SK-N-SH treated with all-trans-retinoic acid at 6 μM for 48 hours (cell line): ENCODE measurements around the gene S100Z.

Experiments used
- ATAC-seq: fragments of 200-7000 bp; cut with Tn5 transposase; 3 replicates; pipeline ENCODE4 v1.9.1; 2020; ENCODE audit warnings: mild to moderate bottlenecking, moderate library complexity
- ARNTL ChIP-seq: fragments of 450-650 bp; formaldehyde crosslinking; IDR thresholded peaks from 2 replicates; pipeline ENCODE4 v1.5.0; 2020; ENCODE audit warnings: low read depth, mild to moderate bottlenecking, moderate library complexity, borderline replicate concordance
- BACH2 ChIP-seq: fragments of 250-450 bp; sonication (Bioruptor Pico); IDR thresholded peaks from 2 replicates; pipeline ENCODE4 v1.9.0; 2021; ENCODE audit warnings: mild to moderate bottlenecking, borderline replicate concordance
- CSDC2 ChIP-seq: fragments of 250-450 bp; sonication (Bioruptor Pico); IDR thresholded peaks from 2 replicates; pipeline ENCODE4 v1.5.0; 2020; ENCODE audit warnings: mild to moderate bottlenecking, moderate library complexity
- ESRRG ChIP-seq: fragments of 250-450 bp; sonication (Bioruptor Pico); IDR thresholded peaks from 2 replicates; pipeline ENCODE4 v1.6.1; 2021; ENCODE audit warnings: mild to moderate bottlenecking
- ISL1 ChIP-seq: fragments of 250-450 bp; sonication (Bioruptor Pico); IDR thresholded peaks from 2 replicates; pipeline ENCODE4 v2.1.2; 2022; ENCODE audit warnings: mild to moderate bottlenecking, moderate library complexity
- OSR1 ChIP-seq: fragments of 250-450 bp; sonication (Bioruptor Pico); IDR thresholded peaks from 2 replicates; pipeline ENCODE4 v1.8.0; 2022; ENCODE audit warnings: moderate library complexity, mild to moderate bottlenecking, inconsistent platforms
- PPARA ChIP-seq: fragments of 250-450 bp; sonication (Bioruptor Pico); IDR thresholded peaks from 2 replicates; pipeline ENCODE4 v1.5.0; 2020; ENCODE audit warnings: mild to moderate bottlenecking, borderline replicate concordance
- RARB ChIP-seq: fragments of 250-450 bp; sonication (Bioruptor Pico); IDR thresholded peaks from 2 replicates; pipeline ENCODE4 v1.8.0; 2021; ENCODE audit warnings: mild to moderate bottlenecking, moderate library complexity
- SNAI2 ChIP-seq: fragments of 250-450 bp; sonication (Bioruptor Pico); IDR thresholded peaks from 2 replicates; pipeline ENCODE4 v1.5.0; 2020; ENCODE audit warnings: mild to moderate bottlenecking, moderate library complexity
- TCF4 ChIP-seq: fragments of 250-450 bp; sonication (Bioruptor Pico); IDR thresholded peaks from 2 replicates; pipeline ENCODE4 v1.8.0; 2021; ENCODE audit warnings: mild to moderate bottlenecking, moderate library complexity, borderline replicate concordance
- TOX ChIP-seq: fragments of 250-450 bp; sonication (Bioruptor Pico); IDR thresholded peaks from 2 replicates; pipeline ENCODE4 v1.8.0; 2021; ENCODE audit warnings: mild to moderate bottlenecking, moderate library complexity, borderline replicate concordance
- ZC3H10 ChIP-seq: fragments of 250-450 bp; sonication (Bioruptor Pico); IDR thresholded peaks from 2 replicates; pipeline ENCODE4 v1.5.1; 2021; ENCODE audit warnings: mild to moderate bottlenecking, moderate library complexity
- ZFP3 ChIP-seq: fragments of 250-450 bp; sonication (Bioruptor Pico); IDR thresholded peaks from 2 replicates; pipeline ENCODE4 v1.5.0; 2020; ENCODE audit warnings: mild to moderate bottlenecking, moderate library complexity
- ZFP30 ChIP-seq: fragments of 450-650 bp; formaldehyde crosslinking; IDR thresholded peaks from 2 replicates; pipeline ENCODE4 v1.5.0; 2022; ENCODE audit warnings: mild to moderate bottlenecking, moderate library complexity
- ZNF565 ChIP-seq: fragments of 450-650 bp; formaldehyde crosslinking; conservative IDR thresholded peaks from 2 replicates; pipeline ENCODE4 v1.5.0; 2020; ENCODE audit warnings: low read depth, mild to moderate bottlenecking, moderate library complexity
- TF ChIP-seq, protein P1 (sequence below): fragments of 250-450 bp; sonication (Bioruptor Pico); IDR thresholded peaks from 2 replicates; pipeline ENCODE4 v1.8.0; 2021; ENCODE audit warnings: low read depth, mild to moderate bottlenecking, moderate library complexity, borderline replicate concordance
- TF ChIP-seq, protein P2 (sequence below): fragments of 250-450 bp; sonication (Bioruptor Pico); IDR thresholded peaks from 2 replicates; pipeline ENCODE4 v1.5.0; 2020; ENCODE audit warnings: mild to moderate bottlenecking, moderate library complexity
- TF ChIP-seq, protein P3 (sequence below): fragments of 250-450 bp; sonication (Bioruptor Pico); IDR thresholded peaks from 2 replicates; pipeline ENCODE4 v1.5.1; 2020; ENCODE audit warnings: low read depth, mild to moderate bottlenecking, moderate library complexity
- TF ChIP-seq, protein P4 (sequence below): fragments of 250-450 bp; sonication (Bioruptor Pico); IDR thresholded peaks from 2 replicates; pipeline ENCODE4 v1.8.0; 2020; ENCODE audit warnings: mild to moderate bottlenecking, moderate library complexity, borderline replicate concordance

Gene S100Z

DNA sequence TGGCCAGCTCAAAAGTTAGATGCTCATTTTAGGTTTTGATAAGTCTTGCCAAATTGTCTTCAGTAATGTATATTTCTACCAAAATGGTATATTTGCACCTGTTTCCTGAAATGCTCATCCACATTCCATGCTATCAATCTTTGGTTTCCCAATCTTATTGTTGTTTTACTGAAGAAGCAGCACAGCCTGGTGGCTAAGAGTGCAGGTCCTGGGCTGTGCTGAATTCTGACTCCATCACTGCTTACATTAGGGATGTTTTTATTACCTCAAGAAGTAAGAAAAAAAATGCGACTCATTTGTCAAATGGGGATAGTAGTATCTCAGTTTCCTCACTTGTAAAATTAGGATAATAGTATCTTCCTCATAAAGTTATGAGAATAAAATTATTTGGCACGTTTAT is 13.6 kb upstream of the S100Z start (continued):
- TF ChIP-seq, protein P1, sequence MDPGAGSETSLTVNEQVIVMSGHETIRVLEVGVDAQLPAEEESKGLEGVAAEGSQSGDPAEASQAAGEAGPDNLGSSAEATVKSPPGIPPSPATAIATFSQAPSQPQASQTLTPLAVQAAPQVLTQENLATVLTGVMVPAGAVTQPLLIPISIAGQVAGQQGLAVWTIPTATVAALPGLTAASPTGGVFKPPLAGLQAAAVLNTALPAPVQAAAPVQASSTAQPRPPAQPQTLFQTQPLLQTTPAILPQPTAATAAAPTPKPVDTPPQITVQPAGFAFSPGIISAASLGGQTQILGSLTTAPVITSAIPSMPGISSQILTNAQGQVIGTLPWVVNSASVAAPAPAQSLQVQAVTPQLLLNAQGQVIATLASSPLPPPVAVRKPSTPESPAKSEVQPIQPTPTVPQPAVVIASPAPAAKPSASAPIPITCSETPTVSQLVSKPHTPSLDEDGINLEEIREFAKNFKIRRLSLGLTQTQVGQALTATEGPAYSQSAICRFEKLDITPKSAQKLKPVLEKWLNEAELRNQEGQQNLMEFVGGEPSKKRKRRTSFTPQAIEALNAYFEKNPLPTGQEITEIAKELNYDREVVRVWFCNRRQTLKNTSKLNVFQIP (CRISPR knock-in tag), result no peak
- no peak for TF ChIP-seq BACH2 (CRISPR knock-in tag)
- no peak for TF ChIP-seq TOX (CRISPR knock-in tag)
- no peak for TF ChIP-seq ARNTL (CRISPR knock-in tag)

DNA sequence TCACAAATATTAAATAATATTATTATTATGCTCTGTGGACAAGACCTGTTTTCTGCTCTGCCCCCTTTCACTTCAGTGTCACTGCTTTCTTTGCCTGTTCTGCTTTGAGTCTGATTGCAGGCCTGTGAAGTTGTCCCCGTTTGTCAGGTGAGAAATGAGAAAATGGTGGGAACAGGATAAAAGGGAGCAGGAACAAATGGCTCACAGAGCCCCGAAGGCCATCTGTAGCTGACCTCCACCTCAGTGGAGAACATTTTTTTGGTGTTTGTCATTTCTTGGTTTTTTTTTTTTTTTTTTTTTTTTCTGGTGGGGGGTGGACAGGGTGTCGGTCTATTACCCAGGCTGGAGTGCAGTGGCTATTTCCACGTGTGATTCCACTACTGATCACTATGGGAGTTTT is 13.2 kb upstream of the S100Z start:
- TF ChIP-seq ZC3H10 (no peak), RARB (CRISPR knock-in tag) (no peak), ARNTL (CRISPR knock-in tag) (no peak), ZFP30 (CRISPR knock-in tag) (no peak), BACH2 (CRISPR knock-in tag) (no peak), CSDC2 (no peak)
- ATAC-seq, result no peak

DNA sequence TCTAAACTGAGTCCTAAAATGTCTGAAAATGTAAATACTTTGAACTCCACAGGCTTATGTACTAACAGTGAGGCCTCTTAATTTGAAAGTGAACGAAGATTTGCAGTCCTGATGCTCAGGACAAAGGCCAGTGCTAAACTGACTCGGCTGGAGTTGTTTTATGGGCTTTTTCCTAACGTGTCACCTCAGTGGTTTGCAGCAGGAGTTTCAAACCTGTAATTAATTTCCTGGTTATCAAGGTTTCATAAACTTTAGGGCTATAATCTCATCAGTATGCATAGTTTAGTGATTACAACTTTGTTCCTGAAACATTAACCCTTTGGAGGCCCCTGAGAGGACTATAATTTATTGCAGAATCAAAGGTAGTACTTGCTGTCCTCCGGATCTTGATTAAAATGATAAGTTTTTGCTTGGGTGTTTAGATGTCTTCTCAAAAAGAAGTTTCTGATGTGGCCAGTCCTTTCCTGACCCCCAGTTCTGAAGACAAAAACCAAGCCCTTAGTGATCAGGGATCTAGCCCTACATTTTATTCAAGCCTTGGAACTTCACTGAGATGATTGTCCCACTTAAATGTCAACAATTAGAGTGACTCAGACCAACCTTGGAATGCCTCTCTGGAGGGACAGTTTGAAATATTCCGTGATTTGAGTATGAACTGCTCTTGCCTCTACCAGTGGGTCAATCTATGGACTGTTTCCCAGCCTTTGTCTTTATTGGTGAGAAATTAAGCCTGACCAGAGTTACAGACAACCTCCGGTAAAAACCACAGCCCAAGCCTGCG is 11.1 kb upstream of the S100Z start:
- peak; percentile 81 for ATAC-seq
- TF ChIP-seq ZC3H10 (no peak), RARB (CRISPR knock-in tag) (no peak), ZFP3 (CRISPR knock-in tag) (no peak), PPARA (CRISPR knock-in tag) (no peak), OSR1 (CRISPR knock-in tag) (no peak), ARNTL (CRISPR knock-in tag) (no peak), SNAI2 (CRISPR knock-in tag) (no peak), ISL1 (no peak), TCF4 (CRISPR knock-in tag) (no peak), TOX (CRISPR knock-in tag) (no peak), ZNF565 (CRISPR knock-in tag) (no peak), ESRRG (CRISPR knock-in tag) (no peak)
- TF ChIP-seq, protein P1 (CRISPR knock-in tag), result no peak
- TF ChIP-seq, protein P2, sequence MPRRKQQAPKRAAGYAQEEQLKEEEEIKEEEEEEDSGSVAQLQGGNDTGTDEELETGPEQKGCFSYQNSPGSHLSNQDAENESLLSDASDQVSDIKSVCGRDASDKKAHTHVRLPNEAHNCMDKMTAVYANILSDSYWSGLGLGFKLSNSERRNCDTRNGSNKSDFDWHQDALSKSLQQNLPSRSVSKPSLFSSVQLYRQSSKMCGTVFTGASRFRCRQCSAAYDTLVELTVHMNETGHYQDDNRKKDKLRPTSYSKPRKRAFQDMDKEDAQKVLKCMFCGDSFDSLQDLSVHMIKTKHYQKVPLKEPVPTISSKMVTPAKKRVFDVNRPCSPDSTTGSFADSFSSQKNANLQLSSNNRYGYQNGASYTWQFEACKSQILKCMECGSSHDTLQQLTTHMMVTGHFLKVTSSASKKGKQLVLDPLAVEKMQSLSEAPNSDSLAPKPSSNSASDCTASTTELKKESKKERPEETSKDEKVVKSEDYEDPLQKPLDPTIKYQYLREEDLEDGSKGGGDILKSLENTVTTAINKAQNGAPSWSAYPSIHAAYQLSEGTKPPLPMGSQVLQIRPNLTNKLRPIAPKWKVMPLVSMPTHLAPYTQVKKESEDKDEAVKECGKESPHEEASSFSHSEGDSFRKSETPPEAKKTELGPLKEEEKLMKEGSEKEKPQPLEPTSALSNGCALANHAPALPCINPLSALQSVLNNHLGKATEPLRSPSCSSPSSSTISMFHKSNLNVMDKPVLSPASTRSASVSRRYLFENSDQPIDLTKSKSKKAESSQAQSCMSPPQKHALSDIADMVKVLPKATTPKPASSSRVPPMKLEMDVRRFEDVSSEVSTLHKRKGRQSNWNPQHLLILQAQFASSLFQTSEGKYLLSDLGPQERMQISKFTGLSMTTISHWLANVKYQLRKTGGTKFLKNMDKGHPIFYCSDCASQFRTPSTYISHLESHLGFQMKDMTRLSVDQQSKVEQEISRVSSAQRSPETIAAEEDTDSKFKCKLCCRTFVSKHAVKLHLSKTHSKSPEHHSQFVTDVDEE (CRISPR knock-in tag), result no peak
- TF ChIP-seq, protein P3, sequence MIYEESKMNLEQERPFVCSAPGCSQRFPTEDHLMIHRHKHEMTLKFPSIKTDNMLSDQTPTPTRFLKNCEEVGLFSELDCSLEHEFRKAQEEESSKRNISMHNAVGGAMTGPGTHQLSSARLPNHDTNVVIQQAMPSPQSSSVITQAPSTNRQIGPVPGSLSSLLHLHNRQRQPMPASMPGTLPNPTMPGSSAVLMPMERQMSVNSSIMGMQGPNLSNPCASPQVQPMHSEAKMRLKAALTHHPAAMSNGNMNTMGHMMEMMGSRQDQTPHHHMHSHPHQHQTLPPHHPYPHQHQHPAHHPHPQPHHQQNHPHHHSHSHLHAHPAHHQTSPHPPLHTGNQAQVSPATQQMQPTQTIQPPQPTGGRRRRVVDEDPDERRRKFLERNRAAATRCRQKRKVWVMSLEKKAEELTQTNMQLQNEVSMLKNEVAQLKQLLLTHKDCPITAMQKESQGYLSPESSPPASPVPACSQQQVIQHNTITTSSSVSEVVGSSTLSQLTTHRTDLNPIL, result no peak

DNA sequence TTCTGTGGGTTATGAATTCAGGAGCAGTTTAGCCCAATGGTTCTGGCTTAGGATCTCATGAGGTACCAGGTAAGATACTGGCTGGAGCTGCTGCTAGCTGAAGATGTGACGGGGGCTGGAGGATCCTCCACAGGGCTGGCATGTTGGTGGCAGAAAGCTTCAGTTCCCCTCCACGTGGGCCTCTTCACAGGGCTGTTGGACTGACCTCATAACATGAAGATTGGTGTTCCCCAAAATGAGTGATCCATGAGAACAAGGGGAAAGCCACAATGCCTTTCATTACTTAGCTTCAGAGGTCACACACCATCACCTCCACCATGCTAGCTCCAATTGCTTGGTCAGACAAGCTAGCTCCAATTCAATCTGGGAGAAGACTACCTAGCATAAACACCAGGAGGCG is 8.5 kb upstream of the S100Z start:
- no peak for ATAC-seq
- no peak for TF ChIP-seq TCF4 (CRISPR knock-in tag)
- no peak for TF ChIP-seq ISL1
- no peak for TF ChIP-seq PPARA (CRISPR knock-in tag)
- no peak for TF ChIP-seq ESRRG (CRISPR knock-in tag)
- TF ChIP-seq OSR1 (CRISPR knock-in tag), result no peak
- TF ChIP-seq ZNF565 (CRISPR knock-in tag), result no peak
- TF ChIP-seq, protein P4, sequence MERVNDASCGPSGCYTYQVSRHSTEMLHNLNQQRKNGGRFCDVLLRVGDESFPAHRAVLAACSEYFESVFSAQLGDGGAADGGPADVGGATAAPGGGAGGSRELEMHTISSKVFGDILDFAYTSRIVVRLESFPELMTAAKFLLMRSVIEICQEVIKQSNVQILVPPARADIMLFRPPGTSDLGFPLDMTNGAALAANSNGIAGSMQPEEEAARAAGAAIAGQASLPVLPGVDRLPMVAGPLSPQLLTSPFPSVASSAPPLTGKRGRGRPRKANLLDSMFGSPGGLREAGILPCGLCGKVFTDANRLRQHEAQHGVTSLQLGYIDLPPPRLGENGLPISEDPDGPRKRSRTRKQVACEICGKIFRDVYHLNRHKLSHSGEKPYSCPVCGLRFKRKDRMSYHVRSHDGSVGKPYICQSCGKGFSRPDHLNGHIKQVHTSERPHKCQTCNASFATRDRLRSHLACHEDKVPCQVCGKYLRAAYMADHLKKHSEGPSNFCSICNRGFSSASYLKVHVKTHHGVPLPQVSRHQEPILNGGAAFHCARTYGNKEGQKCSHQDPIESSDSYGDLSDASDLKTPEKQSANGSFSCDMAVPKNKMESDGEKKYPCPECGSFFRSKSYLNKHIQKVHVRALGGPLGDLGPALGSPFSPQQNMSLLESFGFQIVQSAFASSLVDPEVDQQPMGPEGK (CRISPR knock-in tag), result no peak
- TF ChIP-seq, all 23 proteins: peak for 0
